Measurements from ENCODE around the gene LDB2. TPM values are rescaled to one million over a fixed set of nuclear protein-coding genes. Genes with fewer than 3 reads are reported as not detected.
"Not testable (repeated sequence)": the region's sequence is repeated elsewhere in the genome, so short reads cannot be mapped to it uniquely, and the experiment has no call there.

Gene LDB2
- total and polyA plus RNA-seq, 2 experiments from 2014 or later, result 48.6 to 80.1 TPM

GRCh38 chr4:16926214-16926613 lies 27.8 kb upstream of the LDB2 start:
- Histone ChIP-seq H3K27ac (ENCODE audit: low read depth) (no peak overlapping the region), H4K20me1 (replicated peaks; ENCODE audit: insufficient read depth) (no peaks in the 10 kb centered on the region), H3K27me3 (ENCODE audit: insufficient read depth) (no peaks in the 10 kb centered on the region), H3K4me3 (no peak overlapping the region), H3K79me2 (replicated peaks; ENCODE audit: insufficient read depth) (no peaks in the 10 kb centered on the region), H3F3A (replicated peaks; ENCODE audit: low read depth) (no peaks in the 10 kb centered on the region), H3K36me3 (ENCODE audit: insufficient read depth) (no peaks in the 10 kb centered on the region), H3K4me1 (ENCODE audit: insufficient read depth) (peaks cover 18% of the 10 kb centered on the region), H2AFZ (0 out of 2 replicates have a peak overlapping the region, but pooled peaks have one; percentile 9), H3K9me2 (ENCODE audit: insufficient read depth) (peaks cover 8% of the 10 kb centered on the region; the same call in 1 of the 2 replicates), H3K4me2 (no peak overlapping the region)
- no peak for DNase-seq (ENCODE audit: low spot score)
- Mint-ChIP-seq H3K36me3 (ENCODE audit: low read depth) (no peaks in the 10 kb centered on the region), H3K9me3 (no peaks in the 10 kb centered on the region), H3K4me3 (no peak overlapping the region), H3K27me3 (ENCODE audit: insufficient read depth, low read depth, poor library complexity) (peaks cover 2% of the 10 kb centered on the region), H3K27ac (no peak overlapping the region), H3K4me1 (peaks cover 23% of the 10 kb centered on the region)
- no peak for ATAC-seq
- TF ChIP-seq ETS1 (IDR thresholded peaks at IDR 0.05) (no peak), CTCF (conservative IDR thresholded peaks at IDR 0.05; ENCODE audit: low read depth in 2 of 2) (no peak), REST (IDR thresholded peaks at IDR 0.05; ENCODE audit: unreplicated experiment) (no peak), ZNF114 (CRISPR knock-in tag; IDR thresholded peaks at IDR 0.05) (no peak)

GRCh38 chr4:16918716-16919115 lies 20.3 kb upstream of the LDB2 start:
- ATAC-seq (peak; percentile 29), DNase-seq (ENCODE audit: low spot score) (peak; percentile 74)

More at GRCh38 chr4:16918716-16919115, 20.3 kb upstream of the LDB2 start:
- H3K4me1 ChIP-seq (ENCODE audit: insufficient read depth), result peaks cover 21% of the 10 kb centered on the region
- Mint-ChIP-seq H3K4me1 (peaks cover 30% of the 10 kb centered on the region), H3K36me3 (ENCODE audit: low read depth) (peaks cover 13% of the 10 kb centered on the region), H3K27me3 (ENCODE audit: insufficient read depth, low read depth, poor library complexity) (peaks cover 10% of the 10 kb centered on the region), H3K27ac (peak overlapping the region; percentile 85)
- TF ChIP-seq CREB1 (CRISPR knock-in tag; IDR thresholded peaks at IDR 0.05; ENCODE audit: low read depth) (peak; percentile 35; the same call in 1 of the 2 replicates), NANOG (IDR thresholded peaks at IDR 0.05; ENCODE audit: borderline replicate concordance) (peak; percentile 84), ZNF462 (CRISPR knock-in tag; IDR thresholded peaks at IDR 0.05) (0 out of 2 replicates have a peak, but pooled peaks have one; percentile 24)
- not testable (repeated sequence) for H3F3A ChIP-seq (replicated peaks; ENCODE audit: low read depth); H3K79me2 ChIP-seq (replicated peaks; ENCODE audit: insufficient read depth); H3K9me2 ChIP-seq (ENCODE audit: insufficient read depth); H3K9me3 Mint-ChIP-seq; H2AFZ ChIP-seq; H3K36me3 ChIP-seq (ENCODE audit: insufficient read depth); H3K4me3 Mint-ChIP-seq; H3K27me3 ChIP-seq (ENCODE audit: insufficient read depth); H4K20me1 ChIP-seq (replicated peaks; ENCODE audit: insufficient read depth)
- peak overlapping the region; percentile 93 for H3K27ac ChIP-seq (ENCODE audit: low read depth)
- peak overlapping the region; percentile 26; the same call in 1 of the 2 replicates for H3K4me3 ChIP-seq
- peak overlapping the region; percentile 59 for H3K4me2 ChIP-seq
